Neural cell (in vitro differentiated cells): ENCODE data around the gene SPTSSA.
"Not testable (repeated sequence)": the region's sequence is repeated elsewhere in the genome, so short reads cannot be mapped to it uniquely, and the experiment has no call there.

Source experiments
- POLR2AphosphoS5 ChIP-seq: IDR thresholded peaks from 2 replicates; pipeline ENCODE4 v1.6.1; 2012
- TF ChIP-seq, protein P1 (sequence below): fragments of 450-650 bp; IDR thresholded peaks from 2 replicates; pipeline ENCODE4 v1.5.1; 2014; ENCODE audit warnings: antibody characterized with exemption, mild to moderate bottlenecking, moderate library complexity; ENCODE audit not compliant: poor library complexity, severe bottlenecking

DNA sequence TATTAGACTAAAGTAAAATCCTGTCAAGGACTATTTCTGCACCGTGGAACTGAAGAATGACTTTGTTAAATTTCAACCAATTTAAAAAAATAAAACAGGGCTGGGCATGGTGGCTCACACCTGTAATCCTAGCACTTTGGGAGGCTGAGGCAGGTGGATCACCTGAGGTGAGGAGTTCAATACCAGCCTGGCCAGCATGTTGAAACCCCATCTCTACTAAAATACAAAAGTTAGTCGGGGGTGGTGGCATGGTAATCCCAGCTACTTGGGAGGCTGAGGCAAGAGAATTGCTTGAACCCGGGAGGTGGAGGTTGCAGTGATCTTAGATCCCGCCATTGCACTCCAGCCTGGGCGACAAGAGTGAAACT, 43.1 kb upstream of the SPTSSA start:
- TF ChIP-seq, protein P1, sequence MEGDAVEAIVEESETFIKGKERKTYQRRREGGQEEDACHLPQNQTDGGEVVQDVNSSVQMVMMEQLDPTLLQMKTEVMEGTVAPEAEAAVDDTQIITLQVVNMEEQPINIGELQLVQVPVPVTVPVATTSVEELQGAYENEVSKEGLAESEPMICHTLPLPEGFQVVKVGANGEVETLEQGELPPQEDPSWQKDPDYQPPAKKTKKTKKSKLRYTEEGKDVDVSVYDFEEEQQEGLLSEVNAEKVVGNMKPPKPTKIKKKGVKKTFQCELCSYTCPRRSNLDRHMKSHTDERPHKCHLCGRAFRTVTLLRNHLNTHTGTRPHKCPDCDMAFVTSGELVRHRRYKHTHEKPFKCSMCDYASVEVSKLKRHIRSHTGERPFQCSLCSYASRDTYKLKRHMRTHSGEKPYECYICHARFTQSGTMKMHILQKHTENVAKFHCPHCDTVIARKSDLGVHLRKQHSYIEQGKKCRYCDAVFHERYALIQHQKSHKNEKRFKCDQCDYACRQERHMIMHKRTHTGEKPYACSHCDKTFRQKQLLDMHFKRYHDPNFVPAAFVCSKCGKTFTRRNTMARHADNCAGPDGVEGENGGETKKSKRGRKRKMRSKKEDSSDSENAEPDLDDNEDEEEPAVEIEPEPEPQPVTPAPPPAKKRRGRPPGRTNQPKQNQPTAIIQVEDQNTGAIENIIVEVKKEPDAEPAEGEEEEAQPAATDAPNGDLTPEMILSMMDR = not testable (repeated sequence)
- not testable (repeated sequence) for TF ChIP-seq POLR2AphosphoS5
